GM23248 (cell line): ENCODE measurements around the gene CACNA1E. TPM values are rescaled to one million over a fixed set of nuclear protein-coding genes. Genes with fewer than 3 reads are reported as not detected.

Experiments used
- DNase-seq: peaks from one replicate; pipeline ENCODE4 v3.0.0-alpha.2; 2015
- H2AFZ ChIP-seq: fragments of 200-600 bp; sonication (generic); 2 replicates; pipeline ENCODE4 v1.6.1; 2016; ENCODE audit warnings: antibody characterized with exemption
- H3F3A ChIP-seq: fragments of 200-600 bp; sonication (generic); 2 replicates; pipeline ENCODE4 v1.6.1; 2016; ENCODE audit warnings: mild to moderate bottlenecking, antibody characterized with exemption, mixed run types; ENCODE audit not compliant: insufficient read depth
- H3K27ac ChIP-seq: fragments of 200-600 bp; sonication (generic); 2 replicates; pipeline ENCODE4 v1.5.1; 2016; ENCODE audit warnings: mild to moderate bottlenecking
- H3K27me3 ChIP-seq: fragments of 200-600 bp; sonication (generic); replicated peaks from 2 replicates; pipeline ENCODE4 v1.6.1; 2016; ENCODE audit warnings: mild to moderate bottlenecking; ENCODE audit not compliant: insufficient read depth
- H3K36me3 ChIP-seq: fragments of 200-600 bp; sonication (generic); 2 replicates; pipeline ENCODE4 v1.6.1; 2016; ENCODE audit warnings: low read depth, mild to moderate bottlenecking
- H3K4me1 ChIP-seq: fragments of 200-600 bp; sonication (generic); 2 replicates; pipeline ENCODE4 v1.6.1; 2016; ENCODE audit warnings: mild to moderate bottlenecking; ENCODE audit not compliant: insufficient read depth
- H3K4me2 ChIP-seq: fragments of 200-600 bp; sonication (generic); one replicate; pipeline ENCODE4 v1.6.1; 2016; ENCODE audit warnings: mild to moderate bottlenecking; ENCODE audit not compliant: unreplicated experiment
- H3K4me3 ChIP-seq: fragments of 200-600 bp; sonication (generic); 2 replicates; pipeline ENCODE4 v1.5.1; 2016; ENCODE audit warnings: mild to moderate bottlenecking
- H3K79me2 ChIP-seq: fragments of 200-600 bp; sonication (generic); 2 replicates; pipeline ENCODE4 v1.6.1; 2016; ENCODE audit warnings: mild to moderate bottlenecking; ENCODE audit not compliant: insufficient read depth
- H3K9ac ChIP-seq: fragments of 200-600 bp; sonication (generic); 2 replicates; pipeline ENCODE4 v1.6.1; 2016; ENCODE audit warnings: mild to moderate bottlenecking
- H3K9me2 ChIP-seq: fragments of 200-600 bp; sonication (generic); 2 replicates; pipeline ENCODE4 v1.6.1; 2016; ENCODE audit warnings: mixed run types, mild to moderate bottlenecking, moderate library complexity; ENCODE audit not compliant: insufficient read depth
- H3K9me3 ChIP-seq: fragments of 200-600 bp; sonication (generic); one replicate; pipeline ENCODE4 v1.6.1; 2017; ENCODE audit warnings: low read depth
- H4K20me1 ChIP-seq: fragments of 200-600 bp; sonication (generic); 2 replicates; pipeline ENCODE4 v1.6.0; 2016; ENCODE audit not compliant: insufficient read depth
- EZH2 ChIP-seq: fragments of 200-600 bp; sonication (generic); IDR thresholded peaks from 2 replicates; pipeline ENCODE4 v1.6.1; 2018; ENCODE audit warnings: antibody characterized with exemption, mild to moderate bottlenecking; ENCODE audit not compliant: insufficient read depth, poor library complexity, severe bottlenecking
- EZH2phosphoT487 ChIP-seq: fragments of 200-600 bp; sonication (generic); IDR thresholded peaks from 2 replicates; pipeline ENCODE4 v1.6.1; 2018; ENCODE audit warnings: antibody characterized with exemption, moderate library complexity, mild to moderate bottlenecking, low read depth; ENCODE audit not compliant: insufficient read depth
- WGBS, 2 experiments: methylation state at CpG; one replicate each; pipeline ENCODE4 v1.1.6; 2015 to 2017; ENCODE audit warnings: low lambda C conversion rate in 2 of 2, low coverage in 1 of 2; ENCODE audit errors: missing lambda C conversion rate in 2 of 2; 5-methylcytosine and 5-hydroxymethylcytosine counted together
- in situ Hi-C: fragments of 300-500 bp; cut with MboI; formaldehyde crosslinking; loops from 2 replicates; pipeline ENCODE4 v1.15.0; 2020
- polyA plus RNA-seq: library from polyadenylated mRNA; unstranded; fragments of >200 nt; fragmentation: Nextera tagmentation; extraction: Ambion mirVana; gene quantifications from 2 replicates; pipeline ENCODE4 v1.2.1, GENCODE V29; 2016
- total RNA-seq: library from RNA; depleted of rRNA; stranded (reverse); fragments of >200 nt; shearing (Covaris generic); gene quantifications from 2 replicates; pipeline ENCODE4 v1.2.3, GENCODE V29; 2014

Gene CACNA1E
- total and polyA plus RNA-seq, 2 experiments from 2014 or later = not detected

- H3K9me3 ChIP-seq = no peaks in the 10 kb centered on the region
- H3K9me2 ChIP-seq = no peaks in the 10 kb centered on the region
- no peak for DNase-seq
- WGBS, 2 experiments = 56 to 58% methylated on average over 32 of the region's 32 CpGs
- no peak overlapping the region for H2AFZ ChIP-seq
- H3K9ac ChIP-seq = no peak overlapping the region
- no peaks in the 10 kb centered on the region for H3F3A ChIP-seq
- TF ChIP-seq EZH2 (no peak), EZH2phosphoT487 (no peak)
- no peaks in the 10 kb centered on the region for H4K20me1 ChIP-seq
- no peak overlapping the region for H3K4me2 ChIP-seq
- H3K4me1 ChIP-seq = no peaks in the 10 kb centered on the region
- H3K4me3 ChIP-seq = no peak overlapping the region
- in situ Hi-C loops = no loop called here
- H3K79me2 ChIP-seq = no peaks in the 10 kb centered on the region
- no peaks in the 10 kb centered on the region for H3K27me3 ChIP-seq
- no peaks in the 10 kb centered on the region for H3K36me3 ChIP-seq
- H3K27ac ChIP-seq = no peak overlapping the region
Observed at GRCh38 chr1:181798191-181798926, 315.0 kb downstream of the CACNA1E start.

- no peaks in the 10 kb centered on the region for H3K79me2 ChIP-seq
- no peak overlapping the region for H3K9ac ChIP-seq
- no peaks in the 10 kb centered on the region for H3K4me1 ChIP-seq
- H3F3A ChIP-seq = no peaks in the 10 kb centered on the region
- no peak overlapping the region for H3K4me3 ChIP-seq
- in situ Hi-C loops = no loop called here
- H4K20me1 ChIP-seq = no peaks in the 10 kb centered on the region
- no peaks in the 10 kb centered on the region for H3K9me3 ChIP-seq
- no peak overlapping the region for H3K27ac ChIP-seq
- no peaks in the 10 kb centered on the region for H3K36me3 ChIP-seq
- no peak for DNase-seq
- no peak overlapping the region for H2AFZ ChIP-seq
- TF ChIP-seq EZH2phosphoT487 (no peak), EZH2 (no peak)
- no peaks in the 10 kb centered on the region for H3K27me3 ChIP-seq
- H3K9me2 ChIP-seq = no peaks in the 10 kb centered on the region
- 3 to 22% methylated on average over 1 of the region's 1 CpG for WGBS, 2 experiments
- H3K4me2 ChIP-seq = no peak overlapping the region
Observed at GRCh38 chr1:181801617-181802016, 318.3 kb downstream of the CACNA1E start.

GRCh38 chr1:181802466-181802865 lies 319.1 kb downstream of the CACNA1E start:
- H3K4me1 ChIP-seq = no peaks in the 10 kb centered on the region
- H4K20me1 ChIP-seq = no peaks in the 10 kb centered on the region
- no peaks in the 10 kb centered on the region for H3K27me3 ChIP-seq
- no peak overlapping the region for H3K4me3 ChIP-seq
- no peak overlapping the region for H2AFZ ChIP-seq
- TF ChIP-seq EZH2 = no peak
- TF ChIP-seq EZH2phosphoT487 = no peak
- H3K9me3 ChIP-seq = no peaks in the 10 kb centered on the region
- no peak overlapping the region for H3K27ac ChIP-seq
- 15 to 19% methylated on average over 3 of the region's 3 CpGs for WGBS, 2 experiments
- H3K9me2 ChIP-seq = no peaks in the 10 kb centered on the region
- DNase-seq = no peak
- in situ Hi-C loops = no loop called here
- no peaks in the 10 kb centered on the region for H3F3A ChIP-seq
- no peaks in the 10 kb centered on the region for H3K79me2 ChIP-seq
- H3K4me2 ChIP-seq = no peak overlapping the region
- no peaks in the 10 kb centered on the region for H3K36me3 ChIP-seq
- H3K9ac ChIP-seq = no peak overlapping the region

GRCh38 chr1:181803421-181803820 lies 320.1 kb downstream of the CACNA1E start:
- Histone ChIP-seq H3K36me3 (no peaks in the 10 kb centered on the region), H3K27ac (no peak overlapping the region), H3K9ac (no peak overlapping the region), H3K9me2 (no peaks in the 10 kb centered on the region), H3K27me3 (no peaks in the 10 kb centered on the region), H3K9me3 (no peaks in the 10 kb centered on the region), H3K79me2 (no peaks in the 10 kb centered on the region), H3K4me1 (no peaks in the 10 kb centered on the region), H3K4me3 (no peak overlapping the region), H3F3A (no peaks in the 10 kb centered on the region), H3K4me2 (no peak overlapping the region), H2AFZ (no peak overlapping the region), H4K20me1 (no peaks in the 10 kb centered on the region)
- no peak for DNase-seq
- in situ Hi-C loops = no loop called here
- WGBS, 2 experiments = 37 to 43% methylated on average over 3 of the region's 3 CpGs
- TF ChIP-seq EZH2phosphoT487 (no peak), EZH2 (no peak)

GRCh38 chr1:181804989-181805388 lies 321.7 kb downstream of the CACNA1E start:
- WGBS, 2 experiments = 2 to 7% methylated on average over 2 of the region's 2 CpGs
- no peaks in the 10 kb centered on the region for H3K4me1 ChIP-seq
- in situ Hi-C loops = no loop called here

More at GRCh38 chr1:181804989-181805388, 321.7 kb downstream of the CACNA1E start:
- no peaks in the 10 kb centered on the region for H3K9me2 ChIP-seq
- no peak overlapping the region for H3K9ac ChIP-seq
- H3K27me3 ChIP-seq = no peaks in the 10 kb centered on the region
- H3K27ac ChIP-seq = no peak overlapping the region
- TF ChIP-seq EZH2 = no peak
- TF ChIP-seq EZH2phosphoT487 = no peak
- H3K4me2 ChIP-seq = no peak overlapping the region
- H2AFZ ChIP-seq = no peak overlapping the region
- H3K36me3 ChIP-seq = no peaks in the 10 kb centered on the region
- DNase-seq = no peak
- H3K79me2 ChIP-seq = no peaks in the 10 kb centered on the region
- no peak overlapping the region for H3K4me3 ChIP-seq
- H3K9me3 ChIP-seq = no peaks in the 10 kb centered on the region
- no peaks in the 10 kb centered on the region for H4K20me1 ChIP-seq
- H3F3A ChIP-seq = no peaks in the 10 kb centered on the region
